Rectal smooth muscle tissue (tissue), 1 donor: ENCODE results near the gene CAMKMT.
"Not testable (repeated sequence)": the region's sequence is repeated elsewhere in the genome, so short reads cannot be mapped to it uniquely, and the experiment has no call there.

ENCODE experiments used
- H3K27ac ChIP-seq: one replicate; pipeline ENCODE4 v1.7.0; 2013; ENCODE audit warnings: low read depth, low read length, inconsistent platforms
- H3K27me3 ChIP-seq: one replicate; pipeline ENCODE4 v1.7.0; 2013; ENCODE audit warnings: low read length; ENCODE audit not compliant: control insufficient read depth, insufficient read depth
- H3K36me3 ChIP-seq: one replicate; pipeline ENCODE4 v1.7.0; 2013; ENCODE audit warnings: low read length; ENCODE audit not compliant: control insufficient read depth, insufficient read depth
- H3K4me1 ChIP-seq: one replicate; pipeline ENCODE4 v1.7.0; 2013; ENCODE audit warnings: low read length; ENCODE audit not compliant: control insufficient read depth, insufficient read depth
- H3K4me3 ChIP-seq: one replicate; pipeline ENCODE4 v1.7.0; 2013; ENCODE audit warnings: low read length
- H3K9ac ChIP-seq: one replicate; pipeline ENCODE4 v1.7.0; 2013; ENCODE audit warnings: low read length

CAMKMT gene

GRCh38 chr2:44570777-44571176 is 209.0 kb downstream of the CAMKMT start:
- H3K4me3 ChIP-seq: no peak overlapping the region
- no peaks in the 10 kb centered on the region for H3K36me3 ChIP-seq
- H3K27me3 ChIP-seq: no peaks in the 10 kb centered on the region
- H3K4me1 ChIP-seq: no peaks in the 10 kb centered on the region
- no peak overlapping the region for H3K27ac ChIP-seq
- H3K9ac ChIP-seq: no peak overlapping the region

GRCh38 chr2:44572196-44572900 is 210.6 kb downstream of the CAMKMT start:
- Histone ChIP-seq H3K36me3 (no peaks in the 10 kb centered on the region), H3K27ac (no peak overlapping the region), H3K4me1 (no peaks in the 10 kb centered on the region), H3K9ac (no peak overlapping the region), H3K4me3 (no peak overlapping the region), H3K27me3 (no peaks in the 10 kb centered on the region)

- Histone ChIP-seq H3K4me3 (no peak overlapping the region), H3K36me3 (no peaks in the 10 kb centered on the region), H3K4me1 (no peaks in the 10 kb centered on the region), H3K9ac (no peak overlapping the region), H3K27ac (no peak overlapping the region), H3K27me3 (no peaks in the 10 kb centered on the region)
Measured at GRCh38 chr2:44573996-44574395, 212.2 kb downstream of the CAMKMT start.

- no peak overlapping the region for H3K27ac ChIP-seq
Measured at GRCh38 chr2:44578471-44579093, 216.8 kb downstream of the CAMKMT start.

GRCh38 chr2:44579115-44579836 is 217.5 kb downstream of the CAMKMT start:
- H3K9ac ChIP-seq: no peak overlapping the region
- H3K4me3 ChIP-seq: no peak overlapping the region
- H3K27ac ChIP-seq: no peak overlapping the region

More at GRCh38 chr2:44578471-44579093, 216.8 kb downstream of the CAMKMT start:
- Histone ChIP-seq H3K4me3 (no peak overlapping the region), H3K9ac (no peak overlapping the region), H3K4me1 (no peaks in the 10 kb centered on the region), H3K27me3 (no peaks in the 10 kb centered on the region), H3K36me3 (no peaks in the 10 kb centered on the region)

GRCh38 chr2:44579837-44580230 is 218.1 kb downstream of the CAMKMT start:
- H3K27me3 ChIP-seq: no peaks in the 10 kb centered on the region
- H3K27ac ChIP-seq: no peak overlapping the region
- no peak overlapping the region for H3K4me3 ChIP-seq
- no peaks in the 10 kb centered on the region for H3K36me3 ChIP-seq
- no peak overlapping the region for H3K9ac ChIP-seq
- H3K4me1 ChIP-seq: no peaks in the 10 kb centered on the region

More at GRCh38 chr2:44579115-44579836, 217.5 kb downstream of the CAMKMT start:
- Histone ChIP-seq H3K36me3 (no peaks in the 10 kb centered on the region), H3K27me3 (no peaks in the 10 kb centered on the region), H3K4me1 (no peaks in the 10 kb centered on the region)

- Histone ChIP-seq H3K4me1 (no peaks in the 10 kb centered on the region), H3K27ac (no peak overlapping the region), H3K9ac (no peak overlapping the region), H3K4me3 (no peak overlapping the region), H3K36me3 (no peaks in the 10 kb centered on the region), H3K27me3 (no peaks in the 10 kb centered on the region)
Measured at GRCh38 chr2:44580875-44581515, 219.2 kb downstream of the CAMKMT start.

GRCh38 chr2:44582363-44583008 is 220.7 kb downstream of the CAMKMT start:
- Histone ChIP-seq H3K4me1 (no peaks in the 10 kb centered on the region), H3K36me3 (no peaks in the 10 kb centered on the region), H3K9ac (no peak overlapping the region), H3K4me3 (no peak overlapping the region), H3K27me3 (no peaks in the 10 kb centered on the region), H3K27ac (no peak overlapping the region)

- H3K27me3 ChIP-seq, H3K9ac ChIP-seq, H3K4me3 ChIP-seq, H3K27ac ChIP-seq, H3K36me3 ChIP-seq, H3K4me1 ChIP-seq: not testable (repeated sequence)
Measured at GRCh38 chr2:44595615-44596014, 233.9 kb downstream of the CAMKMT start.

GRCh38 chr2:44596537-44597320 is 235.0 kb downstream of the CAMKMT start:
- Histone ChIP-seq H3K27me3 (no peaks in the 10 kb centered on the region), H3K4me1 (no peaks in the 10 kb centered on the region), H3K9ac (no peak overlapping the region), H3K4me3 (no peak overlapping the region), H3K27ac (no peak overlapping the region), H3K36me3 (no peaks in the 10 kb centered on the region)

GRCh38 chr2:44598330-44599119 is 236.8 kb downstream of the CAMKMT start:
- Histone ChIP-seq H3K27me3 (no peaks in the 10 kb centered on the region), H3K36me3 (no peaks in the 10 kb centered on the region), H3K27ac (no peak overlapping the region), H3K4me3 (no peak overlapping the region), H3K9ac (no peak overlapping the region), H3K4me1 (no peaks in the 10 kb centered on the region)
